HG03558 (cell line): ENCODE data around the gene HYAL2.
"Not testable (repeated sequence)": the region's sequence is repeated elsewhere in the genome, so short reads cannot be mapped to it uniquely, and the experiment has no call there.

Source experiments
- ATAC-seq: cut with Tn5 transposase; IDR thresholded peaks from one replicate; pipeline ENCODE4 v1.9.1; 2021; ENCODE audit warnings: moderate number of reproducible peaks; ENCODE audit not compliant: unreplicated experiment; ENCODE audit errors: extremely low read depth

The HYAL2 gene

GRCh38 chr3:50317300-50317699 is 5.2 kb downstream of the HYAL2 start:
- ATAC-seq, result no peak

- no peak for ATAC-seq
Observed at GRCh38 chr3:50316657-50317242, 5.8 kb downstream of the HYAL2 start.

- ATAC-seq, result no peak
Observed at GRCh38 chr3:50314816-50315215, 7.7 kb downstream of the HYAL2 start.

DNA sequence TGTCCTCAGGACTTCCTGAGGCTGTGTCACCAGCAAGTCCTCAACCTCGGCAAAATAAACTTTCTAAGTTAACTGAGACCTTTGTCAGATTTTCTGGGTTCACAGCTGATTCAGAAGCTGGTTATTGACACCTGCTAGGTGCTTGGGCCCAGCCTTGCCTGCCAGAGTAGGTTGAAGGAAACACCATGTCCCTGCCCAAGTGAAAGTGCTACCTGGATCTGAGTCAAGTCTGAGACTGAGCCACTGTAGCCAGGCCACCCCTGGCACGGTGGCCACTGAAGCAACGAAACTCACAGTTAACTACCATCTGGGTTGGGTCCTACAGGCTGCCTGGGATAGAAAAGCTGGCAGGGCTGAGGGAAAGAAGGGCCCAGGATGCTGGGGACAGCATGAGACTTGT is 8.2 kb downstream of the HYAL2 start:
- no peak for ATAC-seq

DNA sequence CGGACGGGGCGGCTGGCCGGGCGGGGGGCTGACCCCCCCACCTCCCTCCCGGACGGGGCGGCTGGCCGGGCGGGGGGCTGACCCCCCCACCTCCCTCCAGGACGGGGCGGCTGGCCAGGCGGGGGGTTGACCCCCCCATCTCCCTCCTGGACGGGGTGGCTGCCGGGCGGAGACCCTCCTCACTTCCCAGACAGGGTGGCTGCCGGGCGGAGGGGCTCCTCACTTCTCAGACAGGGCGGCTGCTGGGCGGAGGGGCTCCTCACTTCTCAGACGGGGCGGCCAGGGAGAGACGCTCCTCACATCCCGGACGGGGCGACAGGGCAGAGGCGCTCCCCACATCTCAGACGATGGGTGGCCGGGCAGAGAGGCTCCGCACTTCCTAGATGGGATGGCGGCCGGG is 10.5 kb downstream of the HYAL2 start:
- ATAC-seq, result not testable (repeated sequence)

DNA sequence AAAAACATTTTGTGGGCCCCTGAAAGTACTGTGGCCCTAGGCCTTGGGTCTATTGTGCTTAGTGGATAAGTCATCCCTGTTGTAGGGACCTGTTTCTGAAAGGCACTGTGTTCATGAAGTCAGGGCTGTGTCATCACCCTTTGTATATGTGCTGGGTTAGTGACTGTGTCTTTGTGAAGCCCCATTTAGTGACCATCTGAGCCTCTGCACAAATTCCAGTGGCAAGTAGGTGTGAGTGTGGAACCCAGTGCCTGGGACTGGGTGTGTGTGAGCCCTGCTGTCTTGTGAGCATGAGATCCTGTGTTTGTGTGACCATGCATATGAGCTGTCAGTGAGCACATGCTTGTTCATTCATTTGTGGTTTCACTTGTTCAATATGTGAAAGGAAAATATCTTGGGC is 17.9 kb downstream of the HYAL2 start:
- ATAC-seq, result no peak

- ATAC-seq, result no peak
Observed at GRCh38 chr3:50303013-50303815, 19.3 kb downstream of the HYAL2 start, which contains the start of gene HYAL1. HYAL1 (minus strand) TSS chr3:50303574; CDS start chr3:50302956, 618 bp downstream.

DNA sequence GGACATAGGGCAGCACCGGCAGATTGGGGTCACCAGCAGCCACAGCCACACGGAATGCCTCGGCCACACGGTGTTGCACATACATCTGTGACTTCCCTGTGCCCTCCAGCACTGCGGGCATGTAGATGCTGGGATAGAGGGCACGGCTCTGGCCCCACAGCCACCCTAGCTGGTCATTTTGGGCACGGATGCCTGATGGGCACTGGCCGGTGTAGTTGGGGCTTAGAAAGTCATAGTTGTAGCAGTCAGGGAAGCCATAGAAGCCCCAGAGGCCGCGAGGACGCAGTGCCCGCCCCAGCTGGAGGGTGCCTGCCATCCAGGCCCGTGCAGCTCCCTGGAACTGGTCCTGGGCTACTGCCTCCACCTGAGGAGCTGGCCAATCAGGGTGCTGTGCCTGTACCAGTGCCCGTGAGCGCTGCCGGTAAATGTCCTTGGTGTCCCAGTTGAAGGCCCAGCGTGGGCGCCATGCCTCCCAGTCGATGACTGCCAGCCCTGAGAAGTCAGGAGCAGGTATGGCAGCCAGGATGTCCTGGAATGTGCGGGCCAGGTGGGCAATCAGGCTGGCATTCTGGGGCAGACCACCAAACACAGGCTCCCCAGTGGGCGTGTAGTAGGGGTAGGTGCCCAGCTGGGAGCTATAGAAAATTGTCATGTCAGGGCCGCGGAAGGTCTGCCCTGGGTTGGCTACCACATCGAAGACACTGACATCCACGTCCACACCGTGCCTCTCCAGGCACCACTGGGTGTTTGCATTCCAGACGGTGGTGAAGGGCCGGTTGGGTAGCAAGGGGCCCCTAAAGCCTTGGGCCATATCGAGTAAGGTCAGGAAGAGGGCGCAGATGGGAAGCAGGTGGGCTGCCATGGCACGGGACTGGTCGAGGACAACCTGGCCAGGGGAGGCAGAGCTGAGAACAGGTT is 20.2 kb downstream of the HYAL2 start:
- no peak for ATAC-seq

DNA sequence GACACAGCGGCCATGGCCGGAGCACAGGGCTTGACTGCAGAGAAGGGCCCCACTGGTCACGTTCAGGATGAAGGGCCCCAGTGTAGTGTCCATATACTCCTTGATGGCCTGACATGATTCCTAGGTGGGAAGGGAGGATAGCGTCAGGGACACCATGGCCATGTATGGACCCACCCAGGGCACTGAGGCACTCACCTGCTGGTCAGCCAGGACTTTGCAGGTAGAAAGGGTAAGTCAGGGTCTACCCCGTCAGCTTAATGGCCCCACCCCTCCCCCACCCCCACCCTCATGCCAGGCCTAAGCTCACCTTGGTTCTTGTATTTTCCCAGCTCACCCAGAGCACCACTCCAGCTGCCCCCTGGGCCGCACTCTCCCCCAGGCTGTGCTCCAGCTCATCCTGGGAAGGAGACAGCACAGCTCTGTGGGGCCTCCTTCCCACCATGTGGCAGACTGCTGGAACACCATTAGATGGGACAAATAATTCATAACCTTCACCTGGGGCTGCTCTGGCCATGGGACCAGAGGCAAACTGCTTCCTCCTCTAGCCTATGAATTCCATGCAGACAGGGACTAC is 21.8 kb downstream of the HYAL2 start:
- ATAC-seq, result no peak

DNA sequence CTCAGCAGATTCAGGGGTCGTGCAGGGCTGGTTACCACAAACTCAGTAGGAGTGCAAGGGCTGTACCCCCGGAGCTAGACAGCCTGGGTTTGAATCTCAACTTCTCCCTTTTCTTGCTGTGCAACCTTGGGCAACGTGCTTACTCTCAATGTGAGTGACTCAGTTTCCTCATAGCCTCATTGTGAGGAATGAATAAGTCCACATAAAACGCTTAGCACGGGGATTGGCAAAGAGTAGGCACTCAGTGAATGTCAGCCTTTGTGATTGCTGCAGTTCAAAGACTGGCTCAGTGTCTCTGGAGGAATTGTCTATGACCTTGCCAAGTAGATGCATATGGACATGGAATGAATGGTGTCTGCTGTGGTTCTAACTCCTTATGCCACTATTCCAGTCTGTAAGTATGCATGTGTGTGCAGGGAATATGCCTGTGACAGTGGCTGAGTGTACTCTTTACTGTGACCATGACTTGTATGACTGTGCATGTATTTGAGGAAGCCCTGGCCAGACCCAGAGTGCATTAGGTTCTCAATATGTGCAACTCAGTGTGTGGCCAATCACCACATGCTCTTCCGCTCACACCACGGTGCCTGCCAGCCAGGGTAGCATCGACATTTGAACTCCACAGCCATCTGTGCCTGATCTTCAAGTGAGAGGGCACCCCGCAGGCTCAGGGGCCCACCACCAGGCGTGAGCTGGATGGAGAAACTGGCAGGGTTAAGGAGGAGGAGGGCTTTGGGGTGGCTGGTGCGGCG is 22.4 kb downstream of the HYAL2 start:
- ATAC-seq, result no peak

DNA sequence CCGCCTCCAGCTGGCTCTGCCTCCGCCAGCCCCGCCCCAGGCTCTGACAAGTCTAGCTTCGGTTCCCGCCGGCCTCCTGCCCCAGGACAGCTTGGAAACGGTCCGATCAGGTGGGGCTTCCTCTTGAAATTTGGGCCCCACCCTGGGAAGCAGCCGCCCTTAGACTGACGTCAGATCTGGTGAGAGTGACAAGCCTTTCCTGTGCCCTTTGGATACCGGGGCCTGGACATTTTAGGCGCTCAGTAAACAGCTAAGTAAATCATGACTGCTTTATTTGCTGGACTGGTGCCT is 23.0 kb downstream of the HYAL2 start:
- no peak for ATAC-seq

GRCh38 chr3:50298836-50299637 is 23.5 kb downstream of the HYAL2 start, which contains the start of the genes HYAL3 and NAA80:
HYAL3 (minus strand) TSS chr3:50299405; CDS start chr3:50295602, 3,803 bp downstream.
NAA80 (minus strand) TSS chr3:50299405; CDS start chr3:50297463, 1,942 bp downstream.
- peak; percentile 51 for ATAC-seq

DNA sequence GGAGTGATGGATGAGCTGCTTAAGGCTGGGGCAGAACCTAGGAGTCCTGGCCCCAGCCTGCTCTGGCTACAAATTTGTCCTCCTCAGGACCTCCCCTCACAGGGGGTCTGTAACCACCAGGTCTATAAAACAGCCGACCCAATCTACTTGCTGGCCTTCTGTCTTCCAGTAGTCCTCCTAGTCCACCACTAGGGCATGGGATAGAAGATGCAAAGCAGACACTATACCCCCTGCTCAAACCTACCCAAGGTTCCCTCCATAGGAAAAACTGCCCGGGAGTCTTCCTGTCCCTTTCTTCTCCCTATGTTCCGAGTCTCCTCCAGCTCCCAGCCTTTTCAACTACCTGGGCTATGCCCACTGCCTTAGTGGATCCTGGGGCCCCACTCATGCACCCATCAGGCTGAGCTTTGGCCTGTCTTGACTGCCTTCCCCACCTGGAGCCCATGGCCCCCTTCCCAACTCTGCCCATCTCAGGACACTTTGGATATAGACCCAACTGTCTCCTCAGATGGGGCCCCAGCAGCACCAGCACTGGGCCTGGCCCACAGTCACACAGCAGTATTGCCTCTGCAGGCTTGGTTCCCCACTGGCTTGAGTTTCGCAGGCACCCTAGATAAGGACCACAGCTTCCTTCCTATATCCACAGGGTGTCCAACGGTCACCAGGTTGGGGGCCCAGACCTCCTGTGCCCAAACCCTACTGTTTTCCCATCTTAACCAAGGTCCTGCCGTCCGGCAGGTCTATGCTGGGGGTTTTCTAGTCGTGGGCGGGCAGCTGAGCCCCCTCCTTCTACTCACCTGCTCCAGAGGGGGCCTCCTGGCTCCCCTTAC is 24.4 kb downstream of the HYAL2 start:
- no peak for ATAC-seq

DNA sequence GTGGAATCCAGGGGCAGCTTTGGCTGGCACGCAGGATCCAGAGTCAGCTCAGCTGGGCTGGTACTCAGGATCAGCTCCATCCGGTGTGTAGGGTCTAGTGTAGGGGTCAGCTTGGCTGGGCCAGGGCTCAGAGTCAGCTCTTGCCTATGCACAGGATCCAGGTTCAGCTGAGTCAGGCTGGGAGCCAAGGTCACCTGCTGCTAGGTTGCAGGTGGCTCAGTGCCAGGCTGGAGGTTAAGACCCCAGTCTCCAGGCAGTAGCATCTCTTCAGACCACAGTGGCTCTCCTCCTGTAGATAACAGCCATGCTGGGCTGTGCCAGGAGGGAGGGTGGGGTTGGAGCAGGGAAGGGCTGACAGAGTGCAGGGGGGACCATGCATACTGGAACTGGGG is 25.2 kb downstream of the HYAL2 start:
- no peak for ATAC-seq

DNA sequence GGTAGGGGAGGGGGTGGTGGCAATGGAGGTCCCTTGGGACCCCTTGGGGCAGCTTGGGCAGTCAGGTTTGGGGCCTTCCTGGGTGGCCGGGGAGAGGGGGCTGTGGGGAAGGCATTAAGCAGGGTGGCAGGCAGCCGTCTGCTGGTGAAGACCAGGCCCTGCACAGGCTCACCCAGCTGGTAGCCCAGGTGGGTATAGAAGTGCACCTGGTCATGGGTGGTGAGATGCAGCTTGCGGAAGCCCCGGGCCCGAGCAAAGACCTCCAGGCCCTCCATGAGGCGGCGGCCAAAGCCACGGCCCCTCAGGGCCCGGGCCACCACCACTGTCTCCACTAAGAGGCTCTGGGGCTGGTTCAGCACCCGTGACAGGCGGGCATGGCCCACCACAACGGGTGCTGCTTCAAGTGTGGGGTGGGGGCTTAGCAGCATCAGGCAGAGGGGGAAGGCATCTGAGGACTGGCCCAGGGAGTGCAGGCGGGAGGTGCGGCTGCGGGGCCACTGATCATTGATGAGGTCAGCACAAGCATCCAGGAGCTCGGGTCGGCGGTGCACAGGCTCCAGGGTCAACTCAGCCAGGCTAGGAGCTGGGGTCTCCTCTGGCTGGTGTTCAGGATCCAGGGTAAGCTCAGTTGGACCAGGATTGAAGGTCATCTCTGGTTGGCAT is 25.7 kb downstream of the HYAL2 start:
- no peak for ATAC-seq

- ATAC-seq, result no peak
Observed at GRCh38 chr3:50295553-50296431, 26.8 kb downstream of the HYAL2 start.
